GM18907 (cell line): Measurements from ENCODE around the gene NHSL1.

Experiments
- ATAC-seq: cut with Tn5 transposase; IDR thresholded peaks from one replicate; pipeline ENCODE4 v1.9.1; 2021; ENCODE audit warnings: mild to moderate bottlenecking, moderate library complexity; ENCODE audit not compliant: unreplicated experiment

Gene NHSL1

GRCh38 chr6:138499303-138500018 is at the start of gene NHSL1:
NHSL1 (minus strand) TSS chr6:138499494; CDS start chr6:138499290, 204 bp downstream.
- peak; percentile 95 for ATAC-seq

- no peak for ATAC-seq
These were observed 47.5 kb upstream of the NHSL1 start for GRCh38 chr6:138546733-138547185.

- ATAC-seq: no peak
These were observed 46.3 kb upstream of the NHSL1 start for GRCh38 chr6:138545621-138545980.

- no peak for ATAC-seq
These were observed 45.2 kb upstream of the NHSL1 start for GRCh38 chr6:138544501-138544900.

- no peak for ATAC-seq
These were observed 44.4 kb upstream of the NHSL1 start for GRCh38 chr6:138543657-138544056.

GRCh38 chr6:138541823-138542481 is 42.7 kb upstream of the NHSL1 start:
- ATAC-seq: no peak

GRCh38 chr6:138540468-138540867 is 41.2 kb upstream of the NHSL1 start:
- no peak for ATAC-seq

- no peak for ATAC-seq
These were observed 40.6 kb upstream of the NHSL1 start for GRCh38 chr6:138539876-138540275.

- no peak for ATAC-seq
These were observed 39.2 kb upstream of the NHSL1 start for GRCh38 chr6:138538390-138539031.

- ATAC-seq: no peak
These were observed 37.8 kb upstream of the NHSL1 start for GRCh38 chr6:138537106-138537505.

- no peak for ATAC-seq
These were observed 36.6 kb upstream of the NHSL1 start for GRCh38 chr6:138535728-138536455.

- no peak for ATAC-seq
These were observed 34.4 kb upstream of the NHSL1 start for GRCh38 chr6:138533667-138534066.

- no peak for ATAC-seq
These were observed 32.1 kb upstream of the NHSL1 start for GRCh38 chr6:138531387-138531786.

GRCh38 chr6:138529478-138529877 is 30.2 kb upstream of the NHSL1 start:
- ATAC-seq: no peak

GRCh38 chr6:138528956-138529355 is 29.7 kb upstream of the NHSL1 start:
- no peak for ATAC-seq

- no peak for ATAC-seq
These were observed 28.8 kb upstream of the NHSL1 start for GRCh38 chr6:138528137-138528536.

- no peak for ATAC-seq
These were observed 28.3 kb upstream of the NHSL1 start for GRCh38 chr6:138527411-138528088.

- ATAC-seq: no peak
These were observed 27.5 kb upstream of the NHSL1 start for GRCh38 chr6:138526822-138527235.

GRCh38 chr6:138525355-138525754 is 26.1 kb upstream of the NHSL1 start:
- ATAC-seq: no peak

- no peak for ATAC-seq
These were observed 25.2 kb upstream of the NHSL1 start for GRCh38 chr6:138524526-138524925.
